IMR-90 (cell line): ENCODE results near the gene WWP2. TPM values are rescaled to one million over a fixed set of nuclear protein-coding genes. Genes with fewer than 3 reads are reported as not detected.

Source experiments
- ATAC-seq: fragments of 200-7000 bp; cut with Tn5 transposase; 2 replicates; pipeline ENCODE4 v1.9.1; 2020; ENCODE audit warnings: low read depth, mild to moderate bottlenecking, moderate library complexity
- BruUV-seq: library from RNA; stranded (reverse); fragments of 400-500 nt; replicated peaks from 2 replicates; lab custom pipeline; 2021; lab: Mats Ljungman, UMichigan
- CTCF ChIA-PET: fragments of 300-600 bp; formaldehyde crosslinking; extraction: SDS; loops from one replicate; lab custom pipeline; 2021; ENCODE audit warnings: antibody characterized with exemption; lab: Yijun Ruan, JAX
- POLR2A ChIA-PET: fragments of 300-600 bp; sonication (Branson Sonifier 250); formaldehyde crosslinking; loops from one replicate; lab custom pipeline; 2022; ENCODE audit warnings: antibody characterized with exemption; ENCODE audit not compliant: unreplicated experiment; lab: Charles Lee
- DNase-seq: peaks from one replicate; pipeline ENCODE4 v3.0.0; 2013
- H2AFZ ChIP-seq: replicated peaks from 2 replicates; pipeline ENCODE3; 2013; ENCODE audit warnings: low read length, mild to moderate bottlenecking; ENCODE audit not compliant: poor library complexity
- H2AK5ac ChIP-seq: 2 replicates; pipeline ENCODE4 v1.6.1; 2013; ENCODE audit warnings: low read depth, low read length, inconsistent platforms
- H2AK9ac ChIP-seq: replicated peaks from 2 replicates; pipeline ENCODE3; 2013; ENCODE audit warnings: mild to moderate bottlenecking, low read depth, low read length, moderate library complexity; ENCODE audit not compliant: poor library complexity
- H2BK120ac ChIP-seq: 2 replicates; pipeline ENCODE4 v1.6.1; 2013; ENCODE audit warnings: low read depth, low read length, inconsistent platforms
- H2BK15ac ChIP-seq: 3 replicates; pipeline ENCODE4 v1.6.1; 2013; ENCODE audit warnings: low read depth, low read length, inconsistent platforms
- H2BK20ac ChIP-seq: 2 replicates; pipeline ENCODE4 v1.6.1; 2013; ENCODE audit warnings: low read depth, mild to moderate bottlenecking, inconsistent platforms, low read length, moderate library complexity
- H2BK5ac ChIP-seq: 2 replicates; pipeline ENCODE4 v1.6.1; 2013; ENCODE audit warnings: mild to moderate bottlenecking, low read depth, low read length, inconsistent platforms; ENCODE audit not compliant: poor library complexity, severe bottlenecking
- H3K14ac ChIP-seq: replicated peaks from 2 replicates; pipeline ENCODE4 v1.6.1; 2013; ENCODE audit warnings: low read depth, low read length, inconsistent platforms
- H3K18ac ChIP-seq: 2 replicates; pipeline ENCODE4 v1.6.1; 2013; ENCODE audit warnings: low read depth, low read length, control low read depth
- H3K23ac ChIP-seq: 2 replicates; pipeline ENCODE4 v1.6.1; 2013; ENCODE audit warnings: low read depth, low read length, inconsistent platforms
- H3K27ac ChIP-seq: 2 replicates; pipeline ENCODE4 v1.5.1; 2013; ENCODE audit warnings: mild to moderate bottlenecking, control low read depth, low read length; ENCODE audit not compliant: insufficient read depth
- H3K27me3 ChIP-seq: 2 replicates; pipeline ENCODE4 v1.6.1; 2013; ENCODE audit warnings: low read length; ENCODE audit not compliant: control insufficient read depth, insufficient read depth
- H3K36me3 ChIP-seq: 2 replicates; pipeline ENCODE4 v1.6.1; 2013; ENCODE audit warnings: low read length, mixed read lengths; ENCODE audit not compliant: control insufficient read depth, insufficient read depth
- H3K4ac ChIP-seq: 2 replicates; pipeline ENCODE4 v1.6.1; 2013; ENCODE audit warnings: low read depth, low read length, inconsistent platforms
- H3K4me1 ChIP-seq: 2 replicates; pipeline ENCODE4 v1.6.1; 2013; ENCODE audit warnings: low read length, mixed read lengths; ENCODE audit not compliant: control insufficient read depth, insufficient read depth
- H3K4me2 ChIP-seq: 2 replicates; pipeline ENCODE4 v1.6.1; 2013; ENCODE audit warnings: low read depth, mild to moderate bottlenecking, control low read depth, low read length, moderate library complexity
- H3K4me3 ChIP-seq: 2 replicates; pipeline ENCODE4 v1.5.1; 2013; ENCODE audit warnings: low read depth, mild to moderate bottlenecking, control low read depth, low read length, moderate library complexity; ENCODE audit not compliant: insufficient read depth
- H3K56ac ChIP-seq: 2 replicates; pipeline ENCODE4 v1.6.1; 2013; ENCODE audit warnings: low read length, inconsistent platforms; ENCODE audit not compliant: insufficient read depth; ENCODE audit errors: extremely low read depth
- H3K79me1 ChIP-seq, 2 experiments: 2 replicates each; pipeline ENCODE4 v1.6.1; 2013; ENCODE audit warnings: low read length in 2 of 2, inconsistent platforms in 1 of 2, low read depth in 1 of 2
- H3K9ac ChIP-seq: 2 replicates; pipeline ENCODE4 v1.6.1; 2013; ENCODE audit warnings: low read depth, low read length, control low read depth
- H3K9me1 ChIP-seq: 2 replicates; pipeline ENCODE4 v1.6.1; 2013; ENCODE audit warnings: low read length, inconsistent platforms; ENCODE audit not compliant: insufficient read depth
- H3K9me3 ChIP-seq: 2 replicates; pipeline ENCODE4 v1.6.1; 2013; ENCODE audit warnings: low read length; ENCODE audit not compliant: control insufficient read depth, insufficient read depth
- H4K20me1 ChIP-seq: 2 replicates; pipeline ENCODE4 v1.6.1; 2013; ENCODE audit warnings: low read length, inconsistent platforms; ENCODE audit not compliant: insufficient read depth
- H4K5ac ChIP-seq: 2 replicates; pipeline ENCODE4 v1.6.1; 2013; ENCODE audit warnings: mild to moderate bottlenecking, low read depth, low read length, control low read depth
- H4K8ac ChIP-seq, 2 experiments: 2 replicates each; pipeline ENCODE4 v1.6.1; 2013; ENCODE audit warnings: low read depth in 2 of 2, low read length in 2 of 2, control low read depth in 1 of 2, inconsistent platforms in 1 of 2
- H4K91ac ChIP-seq: 2 replicates; pipeline ENCODE4 v1.6.1; 2013; ENCODE audit warnings: low read depth, low read length, inconsistent platforms; ENCODE audit not compliant: insufficient read depth
- BHLHE40 ChIP-seq: fragments of 150-350 bp; IDR thresholded peaks from 2 replicates; pipeline ENCODE4 v1.6.1; 2016; ENCODE audit warnings: mild to moderate bottlenecking, low read depth, low read length
- CEBPB ChIP-seq: IDR thresholded peaks from 2 replicates; pipeline ENCODE4 v1.6.1; 2012; ENCODE audit warnings: low read depth, low read length, improper control_type of control experiment
- CHD1 ChIP-seq: IDR thresholded peaks from 2 replicates; pipeline ENCODE4 v1.6.1; 2012; ENCODE audit warnings: low read depth, low read length, improper control_type of control experiment
- FOS ChIP-seq: fragments of 150-350 bp; IDR thresholded peaks from 2 replicates; pipeline ENCODE4 v1.6.1; 2016; ENCODE audit warnings: low read depth, low read length
- MAFK ChIP-seq: IDR thresholded peaks from 2 replicates; pipeline ENCODE4 v1.6.1; 2012; ENCODE audit warnings: low read depth, low read length, improper control_type of control experiment
- MAZ ChIP-seq: IDR thresholded peaks from 2 replicates; pipeline ENCODE4 v1.6.1; 2012; ENCODE audit warnings: low read depth, mild to moderate bottlenecking, low read length, improper control_type of control experiment, moderate library complexity, borderline replicate concordance
- MXI1 ChIP-seq: IDR thresholded peaks from 2 replicates; pipeline ENCODE4 v1.6.1; 2012; ENCODE audit warnings: low read depth, mild to moderate bottlenecking, low read length, moderate library complexity, borderline replicate concordance
- NFE2L2 ChIP-seq: fragments of 150-350 bp; IDR thresholded peaks from 2 replicates; pipeline ENCODE4 v1.6.1; 2016; ENCODE audit warnings: low read depth, mild to moderate bottlenecking, low read length
- POLR2A ChIP-seq: IDR thresholded peaks from 2 replicates; pipeline ENCODE4 v1.6.1; 2012; ENCODE audit warnings: mild to moderate bottlenecking, low read depth, low read length
- RAD21 ChIP-seq: IDR thresholded peaks from 2 replicates; pipeline ENCODE4 v1.6.1; 2012; ENCODE audit warnings: low read length, improper control_type of control experiment
- RCOR1 ChIP-seq: IDR thresholded peaks from 2 replicates; pipeline ENCODE4 v1.6.1; 2012; ENCODE audit warnings: mild to moderate bottlenecking, low read length, improper control_type of control experiment; ENCODE audit not compliant: insufficient replicate concordance
- RFX5 ChIP-seq: IDR thresholded peaks from 2 replicates; pipeline ENCODE4 v1.8.0; 2012; ENCODE audit warnings: low read depth, mild to moderate bottlenecking, low read length, moderate library complexity
- SMC3 ChIP-seq: fragments of 150-350 bp; IDR thresholded peaks from 2 replicates; pipeline ENCODE4 v1.6.1; 2016; ENCODE audit warnings: low read depth, mild to moderate bottlenecking, antibody characterized with exemption, low read length, moderate library complexity
- USF2 ChIP-seq: fragments of 150-350 bp; IDR thresholded peaks from 2 replicates; pipeline ENCODE4 v1.6.1; 2017; ENCODE audit warnings: mild to moderate bottlenecking, antibody characterized with exemption, low read length, low read depth
- WGBS, 2 experiments: methylation state at CpG; one replicate each; pipeline versions ENCODE4 v1.1.5 to v1.1.7; 2013; ENCODE audit warnings: missing lambda C conversion rate in 2 of 2; ENCODE audit not compliant: insufficient read length in 1 of 2; ENCODE audit errors: extremely low coverage in 2 of 2; 5-methylcytosine and 5-hydroxymethylcytosine counted together
- dilution Hi-C: fragments of 300-500 bp; cut with HindIII; formaldehyde crosslinking; loops from one replicate; pipeline ENCODE4 v1.14.3; 2018; ENCODE audit warnings: low sequenced_read_pairs; ENCODE audit not compliant: unreplicated experiment
- in situ Hi-C: fragments of 300-500 bp; cut with MboI; formaldehyde crosslinking; loops from 3 replicates; pipeline ENCODE4 v1.14.3; 2019; ENCODE audit warnings: low sequenced_read_pairs, inconsistent platforms, mixed read lengths
- intact Hi-C: fragments of 100-400 bp; cut with micrococcal nuclease; formaldehyde crosslinking; loops from 2 replicates; pipeline ENCODE4 v1.10.0; 2022
- polyA plus RNA-seq, 3 experiments: library from polyadenylated mRNA; depleted of rRNA; stranded (reverse); fragments of >200 nt; gene quantifications; 2 replicates each; pipeline ENCODE4 v1.2.3, GENCODE V29; 2012; ENCODE audit warnings: low replicate concordance in 1 of 3
- total RNA-seq: library from RNA; depleted of rRNA; stranded (reverse); fragments of >200 nt; gene quantifications from 2 replicates; pipeline ENCODE4 v1.2.3, GENCODE V29; 2012
- TF ChIP-seq, protein P1 (sequence below): fragments of 150-350 bp; IDR thresholded peaks from 2 replicates; pipeline ENCODE4 v1.6.1; 2016; ENCODE audit warnings: low read depth, mild to moderate bottlenecking, low read length, moderate library complexity, borderline replicate concordance
- TF ChIP-seq, protein P2 (sequence below): conservative IDR thresholded peaks from 2 replicates; pipeline ENCODE4 v1.5.1; 2012; ENCODE audit warnings: mild to moderate bottlenecking, low read depth, low read length, improper control_type of control experiment

WWP2 gene
- total and polyA plus RNA-seq, 2 of the 4 experiments (the other 2 are of a cell fraction): 12.7 to 13.7 TPM

- H3K36me3 ChIP-seq: no peaks in the 10 kb centered on the region; the same call in 1 of the 2 replicates
- H3K27me3 ChIP-seq: no peaks in the 10 kb centered on the region
- WGBS, 2 experiments: 55% methylated on average over 4 of the region's 8 CpGs; no CpG with 5 or more reads in 1 of the 2 experiments
- peaks cover 9% of the 10 kb centered on the region; the same call in 1 of the 2 replicates for H3K9me1 ChIP-seq
- H3K4ac ChIP-seq: no peak overlapping the region
- peaks cover 2% of the 10 kb centered on the region; the same call in 1 of the 2 replicates for H3K9me3 ChIP-seq
- H4K20me1 ChIP-seq: no peaks in the 10 kb centered on the region
- no TSS peak for BruUV-seq
- H3K79me1 ChIP-seq: peaks cover 0 to 4% of the 10 kb centered on the region in 2 experiments; a peak in 1 of 4 replicates
- H3K56ac ChIP-seq: no peak overlapping the region
- no peak for ATAC-seq
- peaks cover 10% of the 10 kb centered on the region for H3K4me1 ChIP-seq
- in situ Hi-C loops (no loop called here), intact Hi-C loops (no loop called here), dilution Hi-C loops (no loop called here)
- no peak overlapping the region for H3K14ac ChIP-seq
- H4K5ac ChIP-seq: no peak overlapping the region
- H4K8ac ChIP-seq: no peak overlapping the region
- ChIA-PET POLR2A (no interaction called here), CTCF (no interaction called here)
- no peak overlapping the region for H2BK120ac ChIP-seq
- H2AK9ac ChIP-seq: no peak overlapping the region
- no peak overlapping the region for H3K4me2 ChIP-seq
- H3K4me3 ChIP-seq: no peak overlapping the region
- no peak overlapping the region for H2BK20ac ChIP-seq
- TF ChIP-seq RCOR1 (no peak), CHD1 (no peak), USF2 (no peak), MAZ (no peak), FOS (no peak), RAD21 (no peak), RFX5 (no peak), SMC3 (no peak), NFE2L2 (no peak), BHLHE40 (no peak), CEBPB (no peak), MXI1 (no peak), MAFK (no peak), POLR2A (no peak)
- TF ChIP-seq, protein P1, sequence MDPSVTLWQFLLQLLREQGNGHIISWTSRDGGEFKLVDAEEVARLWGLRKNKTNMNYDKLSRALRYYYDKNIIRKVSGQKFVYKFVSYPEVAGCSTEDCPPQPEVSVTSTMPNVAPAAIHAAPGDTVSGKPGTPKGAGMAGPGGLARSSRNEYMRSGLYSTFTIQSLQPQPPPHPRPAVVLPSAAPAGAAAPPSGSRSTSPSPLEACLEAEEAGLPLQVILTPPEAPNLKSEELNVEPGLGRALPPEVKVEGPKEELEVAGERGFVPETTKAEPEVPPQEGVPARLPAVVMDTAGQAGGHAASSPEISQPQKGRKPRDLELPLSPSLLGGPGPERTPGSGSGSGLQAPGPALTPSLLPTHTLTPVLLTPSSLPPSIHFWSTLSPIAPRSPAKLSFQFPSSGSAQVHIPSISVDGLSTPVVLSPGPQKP: no peak
- TF ChIP-seq, protein P2, sequence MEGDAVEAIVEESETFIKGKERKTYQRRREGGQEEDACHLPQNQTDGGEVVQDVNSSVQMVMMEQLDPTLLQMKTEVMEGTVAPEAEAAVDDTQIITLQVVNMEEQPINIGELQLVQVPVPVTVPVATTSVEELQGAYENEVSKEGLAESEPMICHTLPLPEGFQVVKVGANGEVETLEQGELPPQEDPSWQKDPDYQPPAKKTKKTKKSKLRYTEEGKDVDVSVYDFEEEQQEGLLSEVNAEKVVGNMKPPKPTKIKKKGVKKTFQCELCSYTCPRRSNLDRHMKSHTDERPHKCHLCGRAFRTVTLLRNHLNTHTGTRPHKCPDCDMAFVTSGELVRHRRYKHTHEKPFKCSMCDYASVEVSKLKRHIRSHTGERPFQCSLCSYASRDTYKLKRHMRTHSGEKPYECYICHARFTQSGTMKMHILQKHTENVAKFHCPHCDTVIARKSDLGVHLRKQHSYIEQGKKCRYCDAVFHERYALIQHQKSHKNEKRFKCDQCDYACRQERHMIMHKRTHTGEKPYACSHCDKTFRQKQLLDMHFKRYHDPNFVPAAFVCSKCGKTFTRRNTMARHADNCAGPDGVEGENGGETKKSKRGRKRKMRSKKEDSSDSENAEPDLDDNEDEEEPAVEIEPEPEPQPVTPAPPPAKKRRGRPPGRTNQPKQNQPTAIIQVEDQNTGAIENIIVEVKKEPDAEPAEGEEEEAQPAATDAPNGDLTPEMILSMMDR: no peak
- H3K27ac ChIP-seq: no peak overlapping the region
- H2AK5ac ChIP-seq: no peak overlapping the region
- no peak overlapping the region for H2BK5ac ChIP-seq
- H2AFZ ChIP-seq: no peak overlapping the region
- no peak overlapping the region for H2BK15ac ChIP-seq
- no peak overlapping the region for H3K9ac ChIP-seq
- no peak for DNase-seq
- H4K91ac ChIP-seq: no peak overlapping the region
- no peak overlapping the region for H3K23ac ChIP-seq
- no peak overlapping the region for H3K18ac ChIP-seq
These were observed 56.9 kb downstream of the WWP2 start for GRCh38 chr16:69818891-69819545.
